ENCODE data around the gene ABCA4. TPM values are rescaled to one million over a fixed set of nuclear protein-coding genes. Genes with fewer than 3 reads are reported as not detected.

Gene ABCA4
- total RNA-seq, 2 donors from 2014 or later: 0.41 to 0.85 TPM

DNA sequence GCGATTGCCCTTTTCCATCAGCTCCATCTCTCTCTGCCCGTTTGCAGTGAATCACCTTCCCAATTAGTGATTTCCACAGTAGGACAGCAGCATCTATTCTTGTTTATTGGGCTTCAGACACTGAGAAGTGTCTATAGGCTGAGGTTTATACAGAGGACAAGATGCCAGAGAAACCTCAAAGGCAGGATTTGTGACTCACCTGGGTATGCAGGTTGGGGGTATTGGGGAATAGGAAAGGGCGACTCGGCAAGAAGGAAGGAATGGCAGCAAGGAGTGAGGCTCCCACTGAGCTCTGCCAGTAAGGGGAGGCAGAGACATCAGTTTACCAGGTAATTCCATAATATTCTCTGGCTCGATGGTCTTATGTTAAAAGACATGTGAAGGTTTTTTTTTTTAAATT, 25.3 kb upstream of the ABCA4 start:
- no peak for DNase-seq (ENCODE audit: low spot score)
- intact Hi-C loops (cut with DNase I): no loop called here
- Histone ChIP-seq H3K4me1 (replicated peaks) (no peaks in the 10 kb centered on the region), H3K27ac (no peak overlapping the region), H3K4me3 (no peak overlapping the region), H3K9me3 (no peaks in the 10 kb centered on the region), H3K27me3 (replicated peaks; ENCODE audit: insufficient read depth) (no peaks in the 10 kb centered on the region), H3K36me3 (no peaks in the 10 kb centered on the region)
- TF ChIP-seq POLR2A (IDR thresholded peaks at IDR 0.05) (no peak), POLR2AphosphoS5 (IDR thresholded peaks at IDR 0.05) (no peak)
- TF ChIP-seq, protein P1, sequence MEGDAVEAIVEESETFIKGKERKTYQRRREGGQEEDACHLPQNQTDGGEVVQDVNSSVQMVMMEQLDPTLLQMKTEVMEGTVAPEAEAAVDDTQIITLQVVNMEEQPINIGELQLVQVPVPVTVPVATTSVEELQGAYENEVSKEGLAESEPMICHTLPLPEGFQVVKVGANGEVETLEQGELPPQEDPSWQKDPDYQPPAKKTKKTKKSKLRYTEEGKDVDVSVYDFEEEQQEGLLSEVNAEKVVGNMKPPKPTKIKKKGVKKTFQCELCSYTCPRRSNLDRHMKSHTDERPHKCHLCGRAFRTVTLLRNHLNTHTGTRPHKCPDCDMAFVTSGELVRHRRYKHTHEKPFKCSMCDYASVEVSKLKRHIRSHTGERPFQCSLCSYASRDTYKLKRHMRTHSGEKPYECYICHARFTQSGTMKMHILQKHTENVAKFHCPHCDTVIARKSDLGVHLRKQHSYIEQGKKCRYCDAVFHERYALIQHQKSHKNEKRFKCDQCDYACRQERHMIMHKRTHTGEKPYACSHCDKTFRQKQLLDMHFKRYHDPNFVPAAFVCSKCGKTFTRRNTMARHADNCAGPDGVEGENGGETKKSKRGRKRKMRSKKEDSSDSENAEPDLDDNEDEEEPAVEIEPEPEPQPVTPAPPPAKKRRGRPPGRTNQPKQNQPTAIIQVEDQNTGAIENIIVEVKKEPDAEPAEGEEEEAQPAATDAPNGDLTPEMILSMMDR (IDR thresholded peaks at IDR 0.05): no peak
- WGBS: 92% methylated on average over 5 of the region's 5 CpGs

DNA sequence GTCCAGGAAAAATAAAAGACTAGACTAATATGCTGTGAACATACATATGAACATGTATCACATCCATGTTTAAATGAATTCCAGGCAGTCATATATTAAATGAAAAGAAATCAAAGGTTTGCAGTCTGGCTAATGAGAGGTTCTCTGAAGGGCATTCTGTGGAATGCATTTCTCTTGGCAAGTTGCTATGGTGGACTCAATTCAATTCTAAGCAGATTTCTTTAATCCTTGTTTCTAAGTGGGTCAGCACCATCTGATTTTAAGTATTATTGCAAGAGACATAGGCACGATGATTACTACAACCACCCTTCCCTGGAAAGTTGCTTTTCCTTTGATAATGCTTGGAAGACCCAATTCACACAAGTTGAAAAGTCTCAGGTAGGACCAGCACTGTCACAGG, 23.9 kb upstream of the ABCA4 start:
- H3K27ac ChIP-seq: no peak overlapping the region
- intact Hi-C loops (cut with DNase I): no loop called here
- TF ChIP-seq POLR2AphosphoS5 (IDR thresholded peaks at IDR 0.05) (no peak), POLR2A (IDR thresholded peaks at IDR 0.05) (no peak)
- TF ChIP-seq, protein P1 (IDR thresholded peaks at IDR 0.05): no peak
- WGBS: 70% methylated on average over 1 of the region's 1 CpG
- DNase-seq (ENCODE audit: low spot score): no peak
- H3K9me3 ChIP-seq: no peaks in the 10 kb centered on the region
- no peaks in the 10 kb centered on the region for H3K36me3 ChIP-seq
- H3K27me3 ChIP-seq (replicated peaks; ENCODE audit: insufficient read depth): no peaks in the 10 kb centered on the region
- H3K4me1 ChIP-seq (replicated peaks): no peaks in the 10 kb centered on the region
- no peak overlapping the region for H3K4me3 ChIP-seq

DNA sequence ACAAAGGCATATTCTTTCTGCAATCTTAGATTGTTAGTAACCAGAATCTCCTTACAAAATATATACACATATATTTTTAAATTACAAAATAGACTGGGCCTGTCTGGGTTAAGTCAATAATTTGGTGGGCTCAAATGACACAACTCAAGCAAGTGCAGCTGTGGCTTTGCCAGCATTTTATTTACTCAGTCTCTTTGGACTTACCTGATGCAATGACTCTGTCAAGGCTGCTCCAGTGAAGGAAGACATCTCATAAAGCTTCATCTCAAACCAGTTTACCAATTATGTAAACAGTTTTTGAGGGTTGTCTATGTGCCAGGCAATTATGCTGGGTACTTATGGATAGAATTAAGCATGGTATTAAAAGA, 22.8 kb upstream of the ABCA4 start:
- no peaks in the 10 kb centered on the region for H3K4me1 ChIP-seq (replicated peaks)
- DNase-seq (ENCODE audit: low spot score): no peak
- intact Hi-C loops (cut with DNase I): no loop called here
- TF ChIP-seq, protein P1 (IDR thresholded peaks at IDR 0.05): no peak
- TF ChIP-seq POLR2A (IDR thresholded peaks at IDR 0.05) (no peak), POLR2AphosphoS5 (IDR thresholded peaks at IDR 0.05) (no peak)
- H3K4me3 ChIP-seq: no peak overlapping the region
- no peak overlapping the region for H3K27ac ChIP-seq
- no peaks in the 10 kb centered on the region for H3K27me3 ChIP-seq (replicated peaks; ENCODE audit: insufficient read depth)
- no peaks in the 10 kb centered on the region for H3K36me3 ChIP-seq
- H3K9me3 ChIP-seq: no peaks in the 10 kb centered on the region

DNA sequence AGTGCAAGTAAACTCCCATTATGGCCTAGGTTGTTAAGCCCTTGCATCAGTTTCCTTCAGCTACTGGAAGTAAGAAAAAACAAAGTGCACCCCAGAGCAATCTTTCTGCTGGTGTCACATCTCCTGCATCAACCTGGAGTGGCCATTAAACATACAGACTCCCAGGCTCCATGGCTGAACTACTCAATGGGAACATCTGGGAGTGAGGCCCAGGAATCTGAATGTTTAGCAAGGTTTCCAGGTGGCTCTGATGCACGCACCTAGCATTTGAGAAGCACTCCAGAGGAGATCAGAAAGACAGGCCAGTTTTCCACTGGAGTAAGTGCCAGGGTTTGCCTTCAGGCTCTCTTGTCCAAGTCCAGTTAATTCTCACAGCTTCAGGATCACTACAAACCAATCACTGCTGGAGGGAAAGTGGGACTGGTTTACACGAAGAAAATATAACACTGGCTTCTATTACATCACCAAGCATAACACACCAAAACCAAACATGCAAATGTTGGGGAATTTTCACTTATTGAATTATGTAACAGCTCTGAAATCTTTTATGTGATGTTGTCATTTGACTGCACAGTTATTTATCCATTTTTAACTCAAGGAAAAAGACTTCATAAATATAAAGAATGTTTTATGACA, 22.3 kb upstream of the ABCA4 start:
- no peaks in the 10 kb centered on the region for H3K4me1 ChIP-seq (replicated peaks)
- intact Hi-C loops (cut with DNase I): no loop called here
- H3K9me3 ChIP-seq: no peaks in the 10 kb centered on the region
- TF ChIP-seq, protein P1 (IDR thresholded peaks at IDR 0.05): no peak
- no peak for TF ChIP-seq POLR2A (IDR thresholded peaks at IDR 0.05)
- no peak for TF ChIP-seq POLR2AphosphoS5 (IDR thresholded peaks at IDR 0.05)
- no peak for DNase-seq (ENCODE audit: low spot score)
- no peaks in the 10 kb centered on the region for H3K36me3 ChIP-seq
- no peak overlapping the region for H3K4me3 ChIP-seq
- H3K27me3 ChIP-seq (replicated peaks; ENCODE audit: insufficient read depth): no peaks in the 10 kb centered on the region
- 54% methylated on average over 2 of the region's 2 CpGs for WGBS
- no peak overlapping the region for H3K27ac ChIP-seq

DNA sequence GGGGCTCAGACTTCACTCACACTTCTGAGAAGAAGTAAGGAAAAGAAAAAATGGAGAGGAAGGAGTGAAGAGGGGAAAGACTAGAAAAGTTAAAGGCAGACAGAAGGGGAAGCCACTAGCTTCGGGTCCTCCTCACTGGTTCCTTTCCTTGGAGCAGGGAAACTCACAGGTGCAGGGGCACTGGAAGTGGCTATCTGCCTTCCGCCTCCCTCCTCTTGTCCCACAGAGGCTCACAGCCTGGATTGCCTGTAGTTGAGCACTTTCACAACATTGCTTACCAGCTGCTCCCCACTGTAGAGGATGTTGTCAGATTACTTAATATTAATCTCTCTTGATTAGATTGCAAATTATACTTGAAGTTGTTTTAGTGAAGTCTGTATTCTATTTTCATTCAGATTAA, 21.6 kb upstream of the ABCA4 start:
- intact Hi-C loops (cut with DNase I): no loop called here
- Histone ChIP-seq H3K27ac (no peak overlapping the region), H3K36me3 (no peaks in the 10 kb centered on the region), H3K9me3 (no peaks in the 10 kb centered on the region), H3K4me1 (replicated peaks) (no peaks in the 10 kb centered on the region), H3K27me3 (replicated peaks; ENCODE audit: insufficient read depth) (no peaks in the 10 kb centered on the region), H3K4me3 (no peak overlapping the region)
- WGBS: 80% methylated on average over 2 of the region's 2 CpGs
- no peak for DNase-seq (ENCODE audit: low spot score)
- TF ChIP-seq, protein P1 (IDR thresholded peaks at IDR 0.05): no peak
- TF ChIP-seq POLR2A (IDR thresholded peaks at IDR 0.05) (no peak), POLR2AphosphoS5 (IDR thresholded peaks at IDR 0.05) (no peak)
